Vagina (tissue), 2 donors: ENCODE results near the gene SLC12A8. TPM values are rescaled to one million over a fixed set of nuclear protein-coding genes. Genes with fewer than 3 reads are reported as not detected.
A peak's percentile ranks its signal among the peaks of the same experiment; 100 is the strongest.

Experiments used
- DNase-seq, 2 donors: peaks; one replicate each; pipeline ENCODE4 v3.0.0-alpha.2; 2017; ENCODE audit errors: extremely low spot score in 2 of 2
- H3K27ac ChIP-seq: fragments of 200-600 bp; sonication (generic); one replicate; pipeline ENCODE4 v1.5.1; 2019
- H3K27me3 ChIP-seq: fragments of 200-600 bp; sonication (generic); one replicate; pipeline ENCODE4 v1.5.1; 2019
- H3K36me3 ChIP-seq, 2 donors: fragments of 200-600 bp; sonication (generic); one replicate each; pipeline ENCODE4 v1.5.1; 2017 to 2019
- H3K4me1 ChIP-seq: fragments of 200-600 bp; sonication (generic); one replicate; pipeline ENCODE4 v1.5.1; 2019
- H3K4me3 ChIP-seq, 2 donors: fragments of 200-600 bp; sonication (generic); 1 replicate in 1 of 2; 2 replicates in 1 of 2; pipeline ENCODE4 v1.5.1; 2016 to 2019
- H3K9me3 ChIP-seq: fragments of 200-600 bp; sonication (generic); one replicate; pipeline ENCODE4 v1.5.1; 2019
- CTCF ChIP-seq, 3 experiments: fragments of 450-650 bp in 2 of 3; fragments of 200-600 bp in 1 of 3; sonication (generic) in 1 of 3; IDR thresholded peaks; one replicate each; pipeline ENCODE4 v1.5.1; 2017 to 2019; ENCODE audit warnings: antibody characterized with exemption in 3 of 3, mild to moderate bottlenecking in 2 of 3, moderate library complexity in 2 of 3
- POLR2A ChIP-seq, 2 donors: fragments of 450-650 bp; IDR thresholded peaks; one replicate each; pipeline ENCODE4 v1.6.1; 2017; ENCODE audit warnings: antibody characterized with exemption in 2 of 2, mild to moderate bottlenecking in 2 of 2, moderate library complexity in 2 of 2
- POLR2AphosphoS5 ChIP-seq, 2 donors: sonication (generic); formaldehyde crosslinking; IDR thresholded peaks; one replicate each; pipeline ENCODE4 v1.9.0; 2017; ENCODE audit warnings: antibody characterized with exemption in 2 of 2, mild to moderate bottlenecking in 2 of 2, low read depth in 1 of 2; ENCODE audit not compliant: insufficient read depth in 1 of 2
- intact Hi-C: fragments of 100-400 bp; cut with DNase I; formaldehyde crosslinking; loops from one replicate; pipeline ENCODE4 v1.15.1; 2023
- total RNA-seq: library from RNA; depleted of rRNA; stranded (reverse); fragments of >200 nt; gene quantifications from one replicate; pipeline ENCODE4 v1.2.3, GENCODE V29; 2016

The SLC12A8 gene
- total RNA-seq, 1 donor from 2014 or later, result 6.1 TPM

GRCh38 chr3:125061170-125061569 is 151.4 kb downstream of the SLC12A8 start:
- no peaks in the 10 kb centered on the region for H3K9me3 ChIP-seq
- H3K27me3 ChIP-seq, result no peaks in the 10 kb centered on the region
- no peak overlapping the region for H3K4me3 ChIP-seq
- H3K4me1 ChIP-seq, result peaks cover 21% of the 10 kb centered on the region
- H3K36me3 ChIP-seq, result no peaks in the 10 kb centered on the region
- intact Hi-C loops, result no loop called here
- H3K27ac ChIP-seq, result peak overlapping the region; percentile 5
- no peak for DNase-seq
- TF ChIP-seq POLR2AphosphoS5 (IDR thresholded peaks at IDR 0.05; ENCODE audit: insufficient read depth in 1 of 2, low read depth in 1 of 2) (peak in 1 of 2 donors; percentile 57), CTCF (IDR thresholded peaks at IDR 0.05) (no peak)

- Histone ChIP-seq H3K27me3 (no peaks in the 10 kb centered on the region), H3K4me1 (peaks cover 22% of the 10 kb centered on the region), H3K9me3 (no peaks in the 10 kb centered on the region), H3K4me3 (no peak overlapping the region), H3K27ac (no peak overlapping the region), H3K36me3 (no peaks in the 10 kb centered on the region)
- TF ChIP-seq CTCF (IDR thresholded peaks at IDR 0.05) (no peak), POLR2AphosphoS5 (IDR thresholded peaks at IDR 0.05; ENCODE audit: insufficient read depth in 1 of 2, low read depth in 1 of 2) (no peak), POLR2A (IDR thresholded peaks at IDR 0.05) (no peak)
- intact Hi-C loops, result no loop called here
- DNase-seq, result no peak
Observed at GRCh38 chr3:125059488-125060245, 152.9 kb downstream of the SLC12A8 start.

GRCh38 chr3:125058959-125059358 is 153.6 kb downstream of the SLC12A8 start:
- no peak for TF ChIP-seq POLR2AphosphoS5 (IDR thresholded peaks at IDR 0.05; ENCODE audit: insufficient read depth in 1 of 2, low read depth in 1 of 2)
- TF ChIP-seq CTCF (IDR thresholded peaks at IDR 0.05), result no peak
- no peak for TF ChIP-seq POLR2A (IDR thresholded peaks at IDR 0.05)
- H3K27ac ChIP-seq, result no peak overlapping the region
- no peaks in the 10 kb centered on the region for H3K36me3 ChIP-seq
- H3K4me1 ChIP-seq, result peaks cover 27% of the 10 kb centered on the region
- no peak for DNase-seq
- no peaks in the 10 kb centered on the region for H3K9me3 ChIP-seq
- no peaks in the 10 kb centered on the region for H3K27me3 ChIP-seq
- no peak overlapping the region for H3K4me3 ChIP-seq
- intact Hi-C loops, result no loop called here

- no peak for TF ChIP-seq CTCF (IDR thresholded peaks at IDR 0.05)
- TF ChIP-seq POLR2A (IDR thresholded peaks at IDR 0.05), result no peak
- no peak for TF ChIP-seq POLR2AphosphoS5 (IDR thresholded peaks at IDR 0.05; ENCODE audit: insufficient read depth in 1 of 2, low read depth in 1 of 2)
- intact Hi-C loops, result no loop called here
- peaks cover 32% of the 10 kb centered on the region for H3K4me1 ChIP-seq
Observed at GRCh38 chr3:125058529-125058928, 154.0 kb downstream of the SLC12A8 start.

GRCh38 chr3:125057186-125057850 is 155.2 kb downstream of the SLC12A8 start:
- intact Hi-C loops, result no loop called here
- Histone ChIP-seq H3K9me3 (no peaks in the 10 kb centered on the region), H3K27me3 (no peaks in the 10 kb centered on the region), H3K36me3 (no peaks in the 10 kb centered on the region), H3K4me3 (no peak overlapping the region), H3K27ac (peak overlapping the region; percentile 95), H3K4me1 (peaks cover 44% of the 10 kb centered on the region)
- TF ChIP-seq POLR2AphosphoS5 (IDR thresholded peaks at IDR 0.05; ENCODE audit: insufficient read depth in 1 of 2, low read depth in 1 of 2) (peak in 1 of 2 donors; percentile 42), CTCF (IDR thresholded peaks at IDR 0.05) (no peak)
- DNase-seq, result no peak

More at GRCh38 chr3:125058529-125058928, 154.0 kb downstream of the SLC12A8 start:
- Histone ChIP-seq H3K27ac (no peak overlapping the region), H3K4me3 (no peak overlapping the region), H3K36me3 (no peaks in the 10 kb centered on the region), H3K27me3 (no peaks in the 10 kb centered on the region), H3K9me3 (no peaks in the 10 kb centered on the region)
- DNase-seq, result no peak
